Activated CD8-positive, alpha-beta memory T cell treated with anti-CD3 and anti-CD28 coated beads for 24 hours (primary cell): ENCODE measurements around the gene SCAPER.

Source experiments
- DNase-seq: peaks from one replicate; pipeline ENCODE4 v3.0.0-alpha.2; 2020

SCAPER gene, protein sequence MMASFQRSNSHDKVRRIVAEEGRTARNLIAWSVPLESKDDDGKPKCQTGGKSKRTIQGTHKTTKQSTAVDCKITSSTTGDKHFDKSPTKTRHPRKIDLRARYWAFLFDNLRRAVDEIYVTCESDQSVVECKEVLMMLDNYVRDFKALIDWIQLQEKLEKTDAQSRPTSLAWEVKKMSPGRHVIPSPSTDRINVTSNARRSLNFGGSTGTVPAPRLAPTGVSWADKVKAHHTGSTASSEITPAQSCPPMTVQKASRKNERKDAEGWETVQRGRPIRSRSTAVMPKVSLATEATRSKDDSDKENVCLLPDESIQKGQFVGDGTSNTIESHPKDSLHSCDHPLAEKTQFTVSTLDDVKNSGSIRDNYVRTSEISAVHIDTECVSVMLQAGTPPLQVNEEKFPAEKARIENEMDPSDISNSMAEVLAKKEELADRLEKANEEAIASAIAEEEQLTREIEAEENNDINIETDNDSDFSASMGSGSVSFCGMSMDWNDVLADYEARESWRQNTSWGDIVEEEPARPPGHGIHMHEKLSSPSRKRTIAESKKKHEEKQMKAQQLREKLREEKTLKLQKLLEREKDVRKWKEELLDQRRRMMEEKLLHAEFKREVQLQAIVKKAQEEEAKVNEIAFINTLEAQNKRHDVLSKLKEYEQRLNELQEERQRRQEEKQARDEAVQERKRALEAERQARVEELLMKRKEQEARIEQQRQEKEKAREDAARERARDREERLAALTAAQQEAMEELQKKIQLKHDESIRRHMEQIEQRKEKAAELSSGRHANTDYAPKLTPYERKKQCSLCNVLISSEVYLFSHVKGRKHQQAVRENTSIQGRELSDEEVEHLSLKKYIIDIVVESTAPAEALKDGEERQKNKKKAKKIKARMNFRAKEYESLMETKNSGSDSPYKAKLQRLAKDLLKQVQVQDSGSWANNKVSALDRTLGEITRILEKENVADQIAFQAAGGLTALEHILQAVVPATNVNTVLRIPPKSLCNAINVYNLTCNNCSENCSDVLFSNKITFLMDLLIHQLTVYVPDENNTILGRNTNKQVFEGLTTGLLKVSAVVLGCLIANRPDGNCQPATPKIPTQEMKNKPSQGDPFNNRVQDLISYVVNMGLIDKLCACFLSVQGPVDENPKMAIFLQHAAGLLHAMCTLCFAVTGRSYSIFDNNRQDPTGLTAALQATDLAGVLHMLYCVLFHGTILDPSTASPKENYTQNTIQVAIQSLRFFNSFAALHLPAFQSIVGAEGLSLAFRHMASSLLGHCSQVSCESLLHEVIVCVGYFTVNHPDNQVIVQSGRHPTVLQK (N-terminal part only)

GRCh38 chr15:76905013-76905839 lies at the start of gene SCAPER:
SCAPER (minus strand) TSS chr15:76905340; CDS start chr15:76883817, 21,523 bp downstream.
- DNase-seq, result peak; percentile 96

DNA sequence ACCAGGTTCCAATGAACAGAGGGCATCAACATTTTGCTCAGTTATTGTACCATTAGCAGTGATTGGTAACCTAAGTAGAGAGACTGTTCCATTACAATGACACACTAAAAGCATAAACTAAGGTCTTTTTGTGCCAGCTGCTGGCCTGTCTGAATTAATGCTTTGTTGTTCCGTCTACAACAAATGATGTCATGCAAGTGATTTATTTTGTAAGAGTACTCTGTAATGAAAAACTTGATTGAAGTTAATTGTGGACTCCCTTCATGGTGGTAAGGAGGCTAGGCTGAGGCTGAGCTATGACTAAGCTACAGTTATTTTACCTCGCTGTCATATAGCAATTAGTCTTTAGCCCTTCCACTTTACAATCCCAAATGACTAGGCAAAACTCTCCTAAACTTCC lies 49.6 kb upstream of the SCAPER start:
- no peak for DNase-seq

GRCh38 chr15:76953913-76954312 lies 48.8 kb upstream of the SCAPER start:
- no peak for DNase-seq

DNA sequence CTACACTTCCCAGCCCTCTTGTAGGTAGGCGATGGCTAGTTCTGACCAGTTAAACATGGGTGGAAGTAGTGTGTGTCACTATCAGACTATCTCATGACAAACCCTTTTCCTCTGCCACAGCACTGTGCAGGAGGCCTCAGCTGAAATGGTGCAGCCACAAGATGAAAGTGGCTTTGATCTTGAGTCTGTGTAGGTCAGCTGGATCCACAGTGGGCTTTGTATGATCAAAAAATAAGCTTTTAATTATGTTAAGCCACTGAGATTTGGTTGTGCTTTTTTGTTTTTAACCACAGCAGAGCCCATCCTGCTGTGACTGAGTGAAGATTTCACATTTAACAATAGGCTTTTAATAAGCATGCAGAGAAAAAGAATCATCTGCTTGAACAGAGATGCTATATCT lies 46.1 kb upstream of the SCAPER start:
- DNase-seq, result no peak

GRCh38 chr15:76947454-76947853 lies 42.3 kb upstream of the SCAPER start:
- no peak for DNase-seq

DNA sequence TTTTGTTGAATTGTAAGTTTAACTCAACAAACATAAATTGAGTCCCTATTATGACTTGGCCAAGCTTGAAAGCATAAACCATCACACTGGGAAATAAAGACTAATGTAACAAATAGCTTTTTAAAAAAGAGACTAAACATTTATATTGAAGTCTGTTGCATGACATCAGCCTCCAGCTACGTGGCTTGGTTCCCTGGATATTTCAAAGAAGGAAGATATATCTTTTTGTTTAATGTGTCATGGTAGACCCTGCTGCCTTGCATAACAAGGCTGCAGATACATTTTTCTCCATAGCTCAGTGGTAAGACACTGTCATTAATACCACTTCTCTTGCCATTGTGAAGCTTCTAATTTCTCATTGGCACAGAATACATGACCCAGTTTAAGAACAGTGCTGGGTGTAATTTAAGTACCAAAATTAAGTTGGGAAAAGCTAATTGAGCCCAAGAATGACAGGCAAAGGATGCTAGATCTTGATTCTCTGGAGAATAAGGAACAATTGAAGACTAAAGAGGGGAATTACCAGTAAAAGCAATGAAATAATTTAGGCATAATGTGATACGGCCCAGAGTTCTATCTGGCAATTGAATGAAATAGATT lies 40.5 kb upstream of the SCAPER start:
- no peak for DNase-seq

GRCh38 chr15:76942331-76942730 lies 37.2 kb upstream of the SCAPER start:
- no peak for DNase-seq

DNA sequence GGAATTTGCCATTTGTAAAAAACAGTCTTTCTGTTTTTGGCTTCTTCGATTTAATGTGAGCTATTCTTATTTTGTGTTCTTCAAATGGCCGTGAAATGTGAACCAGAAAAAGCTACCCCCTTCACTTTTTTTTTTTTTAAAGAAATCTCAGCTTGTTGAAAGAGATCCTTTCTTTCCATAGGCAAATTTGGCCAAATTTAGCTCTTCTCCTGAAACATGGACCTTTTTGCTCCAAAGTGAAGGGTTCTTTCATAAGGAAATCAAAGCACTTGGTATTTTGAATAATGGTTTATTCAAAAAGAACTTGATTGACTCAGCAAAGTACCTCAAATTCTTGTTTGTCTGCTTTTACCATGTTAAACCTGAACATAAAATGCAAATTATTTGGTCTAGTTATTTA lies 36.5 kb upstream of the SCAPER start:
- no peak for DNase-seq

DNA sequence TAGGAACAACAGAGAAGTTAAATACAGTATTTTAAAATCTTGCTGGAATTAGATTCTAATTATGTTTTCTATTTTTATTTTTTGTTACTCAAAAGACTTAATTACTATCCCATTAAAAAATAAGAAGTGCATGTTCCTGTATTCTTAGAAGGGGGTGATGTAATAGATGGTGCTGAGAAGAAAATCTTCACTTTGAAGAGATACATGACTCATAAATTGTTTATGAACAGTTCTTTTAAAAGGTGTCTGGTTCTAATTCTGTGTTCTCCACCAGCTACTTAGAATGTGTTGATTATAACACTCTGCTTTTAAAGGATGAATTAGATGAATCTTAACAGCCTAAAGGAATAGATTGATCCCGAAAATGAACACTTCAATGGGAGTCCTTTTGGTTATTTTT lies 34.6 kb upstream of the SCAPER start:
- no peak for DNase-seq

- no peak for DNase-seq
These were observed 33.6 kb upstream of the SCAPER start for GRCh38 chr15:76938752-76939151.

- DNase-seq, result no peak
These were observed 31.5 kb upstream of the SCAPER start for GRCh38 chr15:76936671-76937070.

DNA sequence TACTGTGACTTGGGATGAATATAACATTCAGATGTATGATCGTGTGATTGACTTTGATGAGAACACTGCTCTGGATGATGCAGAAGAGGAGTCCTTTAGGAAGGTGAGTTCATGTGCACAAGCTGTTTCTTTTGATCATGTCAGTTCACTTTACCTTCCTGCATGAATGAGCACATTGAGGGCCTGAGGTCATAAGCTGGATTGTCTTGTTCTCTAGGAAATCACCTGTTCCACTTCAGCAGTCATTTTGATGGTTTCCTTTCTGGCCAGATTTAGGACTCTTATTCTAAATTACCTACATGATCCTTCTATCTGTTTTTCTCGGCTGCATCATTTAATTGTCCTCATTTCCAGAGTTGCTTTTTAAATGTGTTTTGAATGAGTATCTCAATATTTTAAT lies 30.5 kb upstream of the SCAPER start:
- DNase-seq, result no peak

- DNase-seq, result no peak
These were observed 27.2 kb upstream of the SCAPER start for GRCh38 chr15:76932135-76932966.

DNA sequence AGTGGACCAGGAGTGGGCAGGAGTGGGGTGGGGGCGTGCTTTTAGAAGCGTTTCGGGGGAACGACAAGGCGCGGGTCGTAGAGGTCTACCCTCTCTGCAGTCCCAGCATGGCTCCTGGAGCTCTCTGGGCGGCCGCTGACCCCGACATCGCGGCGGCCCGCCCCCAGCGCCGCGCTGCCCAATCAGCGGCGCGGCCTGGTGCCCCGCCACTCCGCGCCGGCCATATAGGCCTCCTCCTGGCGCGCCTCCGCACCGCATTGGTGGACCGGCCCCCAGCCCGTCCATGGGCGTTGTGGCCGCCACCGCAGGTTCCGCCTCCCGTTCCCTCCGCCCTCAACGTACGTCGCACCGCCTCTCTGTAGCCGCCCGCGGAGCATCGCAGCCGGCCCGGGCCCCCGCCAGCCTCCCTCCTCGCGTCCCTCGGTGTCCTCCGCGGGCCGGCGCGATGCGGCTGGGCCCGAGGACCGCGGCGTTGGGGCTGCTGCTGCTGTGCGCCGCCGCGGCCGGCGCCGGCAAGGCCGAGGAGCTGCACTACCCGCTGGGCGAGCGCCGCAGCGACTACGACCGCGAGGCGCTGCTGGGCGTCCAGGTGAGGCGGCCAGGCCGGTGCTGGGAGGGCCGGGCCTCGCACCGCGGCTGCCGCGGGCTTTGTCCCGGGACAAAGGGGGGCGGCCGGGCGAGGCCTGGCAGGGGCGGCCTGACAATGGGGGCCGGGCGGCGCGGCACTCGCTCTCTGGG lies 26.4 kb upstream of the SCAPER start, which contains the start of gene RCN2:
Gene RCN2, plus strand, starts transcription at position 353 of the 738 bp plus-strand sequence. Its CDS starts 93 bp downstream, at position 446.
- DNase-seq, result peak; percentile 94

DNA sequence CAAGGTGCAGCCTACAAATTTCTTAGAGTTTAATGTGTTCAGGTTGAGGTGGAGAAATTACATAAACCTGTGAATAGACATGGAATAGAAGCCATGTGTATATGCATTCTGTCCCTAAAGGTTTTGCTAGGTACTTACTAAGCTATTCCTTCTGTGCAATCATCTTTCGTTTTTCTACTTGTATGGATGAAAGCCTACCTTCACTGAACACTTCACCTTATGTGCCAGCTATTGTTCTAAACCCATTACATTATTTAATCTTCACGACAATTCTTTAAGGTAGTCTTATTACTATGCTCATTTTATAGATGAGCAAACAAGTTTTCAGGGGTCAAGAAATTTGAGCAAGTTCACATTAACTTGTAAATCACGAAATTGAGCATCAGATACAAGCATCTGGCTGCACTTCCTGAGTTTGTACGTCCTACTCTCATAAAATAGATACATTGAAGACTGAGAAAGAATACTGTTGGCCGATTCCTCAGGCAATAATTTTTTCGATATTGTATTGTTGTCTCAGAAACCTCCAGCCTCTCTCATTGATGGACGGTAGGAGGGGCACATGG lies 25.8 kb upstream of the SCAPER start:
- no peak for DNase-seq

DNA sequence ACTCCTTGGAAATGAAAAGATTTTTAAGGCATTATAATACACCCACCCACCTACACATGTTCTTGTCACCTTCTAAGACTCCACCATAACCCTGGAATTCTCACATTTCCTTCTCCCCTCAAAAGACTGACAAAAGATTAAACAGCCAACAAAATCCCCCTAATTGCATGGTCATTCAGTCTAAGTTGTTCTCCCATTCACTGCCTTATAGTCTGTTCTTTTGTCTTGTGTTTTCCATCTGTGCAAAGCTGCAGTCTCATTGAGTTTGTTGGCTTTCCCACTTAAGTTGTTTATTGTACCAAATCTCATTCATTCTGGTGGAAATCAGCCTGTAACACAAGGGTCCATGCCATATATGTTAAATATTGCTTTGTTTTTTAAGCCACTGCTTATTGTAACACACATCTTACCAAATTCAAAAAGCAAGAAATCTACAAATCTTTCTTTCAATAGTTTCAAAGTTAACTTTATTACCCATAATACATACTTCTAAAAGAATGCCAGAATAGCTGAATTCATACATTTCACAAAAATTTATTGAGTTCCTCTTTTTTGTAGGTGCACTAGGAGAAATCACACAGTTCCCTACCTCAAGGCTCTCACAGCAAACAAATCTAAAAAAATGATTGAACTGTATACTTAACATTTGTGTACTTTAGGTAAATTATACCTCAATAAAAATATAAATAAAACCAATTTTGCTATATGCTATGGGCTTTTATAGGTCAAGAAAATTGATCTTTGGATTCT lies 24.0 kb upstream of the SCAPER start:
- no peak for DNase-seq

DNA sequence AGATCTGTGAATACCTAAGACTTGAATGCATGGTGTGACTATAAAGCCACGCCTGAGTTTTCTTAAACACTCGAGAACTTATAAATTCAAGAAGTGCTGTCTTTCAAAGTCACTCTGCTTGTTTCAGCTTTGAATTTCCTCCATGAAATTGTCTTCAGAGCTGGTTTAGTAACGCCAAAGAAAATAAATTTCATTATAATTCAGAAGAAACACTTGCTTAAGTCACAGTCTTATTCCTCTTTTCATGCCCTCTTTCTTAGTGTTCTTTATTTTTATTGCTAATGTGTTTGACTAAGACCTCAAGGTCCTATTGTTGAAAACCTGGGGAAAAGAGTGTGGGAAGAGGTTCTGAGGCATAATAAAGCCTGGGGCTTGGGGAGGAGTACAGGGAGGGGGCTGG lies 23.1 kb upstream of the SCAPER start:
- no peak for DNase-seq

- no peak for DNase-seq
These were observed 11.2 kb upstream of the SCAPER start for GRCh38 chr15:76916369-76916768.

- no peak for DNase-seq
These were observed 8.6 kb upstream of the SCAPER start for GRCh38 chr15:76913737-76914136.
